Endometrial microvascular endothelial cells (primary cell): ENCODE measurements around the gene MEGF8. TPM values are rescaled to one million over a fixed set of nuclear protein-coding genes. Genes with fewer than 3 reads are reported as not detected.

ENCODE experiments used
- in situ Hi-C: cut with HindIII; loops from 2 replicates; pipeline ENCODE4 v1.10.0; 2017; ENCODE audit warnings: low sequenced_read_pairs, low pct_unique_long_range_greater_than_20kb; ENCODE audit errors: inconsistent ontology term
- total RNA-seq: library from RNA; depleted of rRNA; stranded (reverse); fragments of >200 nt; gene quantifications from one replicate; pipeline ENCODE4 v1.2.3, GENCODE V29; 2015; ENCODE audit errors: inconsistent ontology term

MEGF8 gene
- total RNA-seq, 1 donor from 2014 or later = 17.4 TPM

- in situ Hi-C loops = no loop called here
These were observed 42.5 kb downstream of the MEGF8 start for GRCh38 chr19:42367929-42368328.

GRCh38 chr19:42368360-42368759, 42.9 kb downstream of the MEGF8 start:
- in situ Hi-C loops = no loop called here

GRCh38 chr19:42368765-42369164, 43.3 kb downstream of the MEGF8 start:
- in situ Hi-C loops = no loop called here

GRCh38 chr19:42369433-42370067, 44.1 kb downstream of the MEGF8 start:
- in situ Hi-C loops = no loop called here

- in situ Hi-C loops = no loop called here
These were observed 44.7 kb downstream of the MEGF8 start for GRCh38 chr19:42370068-42370520.

GRCh38 chr19:42370626-42371175, 45.3 kb downstream of the MEGF8 start:
- in situ Hi-C loops = no loop called here

GRCh38 chr19:42374826-42375376, 49.5 kb downstream of the MEGF8 start:
- in situ Hi-C loops = no loop called here

GRCh38 chr19:42375415-42376176, 50.2 kb downstream of the MEGF8 start:
- in situ Hi-C loops = no loop called here

GRCh38 chr19:42376177-42376555, 50.7 kb downstream of the MEGF8 start:
- in situ Hi-C loops = no loop called here

GRCh38 chr19:42378225-42379215, 53.1 kb downstream of the MEGF8 start:
- in situ Hi-C loops = no loop called here

- in situ Hi-C loops = no loop called here
These were observed 54.7 kb downstream of the MEGF8 start for GRCh38 chr19:42380155-42380554.

- in situ Hi-C loops = no loop called here
These were observed 61.7 kb downstream of the MEGF8 start for GRCh38 chr19:42386974-42387707.

GRCh38 chr19:42388851-42389489, 63.5 kb downstream of the MEGF8 start:
- in situ Hi-C loops = no loop called here

- in situ Hi-C loops = no loop called here
These were observed 64.5 kb downstream of the MEGF8 start, which contains the start of gene CNFN for GRCh38 chr19:42389899-42390298. CNFN (minus strand) TSS chr19:42390297; CDS start chr19:42389037, 1,260 bp downstream.

- in situ Hi-C loops = no loop called here
These were observed 66.7 kb downstream of the MEGF8 start for GRCh38 chr19:42392165-42392564.

GRCh38 chr19:42394751-42395150, 69.3 kb downstream of the MEGF8 start:
- in situ Hi-C loops = no loop called here

- in situ Hi-C loops = no loop called here
These were observed 71.2 kb downstream of the MEGF8 start for GRCh38 chr19:42396381-42397262.
